GM12873 (cell line): ENCODE data around the gene USPL1.

ENCODE experiments used
- TF ChIP-seq, protein P1 (sequence below): IDR thresholded peaks from 2 replicates; pipeline ENCODE4 v1.5.1; 2012; ENCODE audit warnings: low read depth, mild to moderate bottlenecking, moderate library complexity, low read length, control low read depth; ENCODE audit not compliant: insufficient read depth; ENCODE audit errors: missing control alignments

USPL1 gene

GRCh38 chr13:30698488-30699005 lies 80.8 kb downstream of the USPL1 start:
- TF ChIP-seq, protein P1, sequence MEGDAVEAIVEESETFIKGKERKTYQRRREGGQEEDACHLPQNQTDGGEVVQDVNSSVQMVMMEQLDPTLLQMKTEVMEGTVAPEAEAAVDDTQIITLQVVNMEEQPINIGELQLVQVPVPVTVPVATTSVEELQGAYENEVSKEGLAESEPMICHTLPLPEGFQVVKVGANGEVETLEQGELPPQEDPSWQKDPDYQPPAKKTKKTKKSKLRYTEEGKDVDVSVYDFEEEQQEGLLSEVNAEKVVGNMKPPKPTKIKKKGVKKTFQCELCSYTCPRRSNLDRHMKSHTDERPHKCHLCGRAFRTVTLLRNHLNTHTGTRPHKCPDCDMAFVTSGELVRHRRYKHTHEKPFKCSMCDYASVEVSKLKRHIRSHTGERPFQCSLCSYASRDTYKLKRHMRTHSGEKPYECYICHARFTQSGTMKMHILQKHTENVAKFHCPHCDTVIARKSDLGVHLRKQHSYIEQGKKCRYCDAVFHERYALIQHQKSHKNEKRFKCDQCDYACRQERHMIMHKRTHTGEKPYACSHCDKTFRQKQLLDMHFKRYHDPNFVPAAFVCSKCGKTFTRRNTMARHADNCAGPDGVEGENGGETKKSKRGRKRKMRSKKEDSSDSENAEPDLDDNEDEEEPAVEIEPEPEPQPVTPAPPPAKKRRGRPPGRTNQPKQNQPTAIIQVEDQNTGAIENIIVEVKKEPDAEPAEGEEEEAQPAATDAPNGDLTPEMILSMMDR = no peak

GRCh38 chr13:30700364-30700763 lies 82.6 kb downstream of the USPL1 start:
- TF ChIP-seq, protein P1 = no peak

- TF ChIP-seq, protein P1 = peak; percentile 14
Measured at GRCh38 chr13:30702006-30702405, 84.3 kb downstream of the USPL1 start.

DNA sequence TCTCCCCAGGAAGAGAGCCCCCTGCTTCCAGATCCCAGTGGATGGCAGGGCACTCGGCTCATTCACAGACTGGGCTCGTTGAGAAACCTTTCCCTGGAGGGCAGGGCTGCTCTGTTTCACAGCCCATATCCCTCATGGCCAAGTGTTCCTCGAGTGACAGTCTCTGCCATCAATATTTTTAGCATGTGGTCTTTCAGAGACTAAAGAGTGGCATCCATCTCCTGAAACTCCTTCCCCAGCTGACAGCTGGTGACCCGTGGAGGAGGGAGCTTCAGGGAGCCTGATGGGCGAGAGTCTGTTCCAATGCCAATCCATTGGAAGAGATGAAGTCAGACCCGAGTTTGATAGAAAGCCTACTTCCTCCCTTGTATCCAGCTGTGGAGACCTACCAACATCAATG lies 86.9 kb downstream of the USPL1 start:
- TF ChIP-seq, protein P1 = no peak

DNA sequence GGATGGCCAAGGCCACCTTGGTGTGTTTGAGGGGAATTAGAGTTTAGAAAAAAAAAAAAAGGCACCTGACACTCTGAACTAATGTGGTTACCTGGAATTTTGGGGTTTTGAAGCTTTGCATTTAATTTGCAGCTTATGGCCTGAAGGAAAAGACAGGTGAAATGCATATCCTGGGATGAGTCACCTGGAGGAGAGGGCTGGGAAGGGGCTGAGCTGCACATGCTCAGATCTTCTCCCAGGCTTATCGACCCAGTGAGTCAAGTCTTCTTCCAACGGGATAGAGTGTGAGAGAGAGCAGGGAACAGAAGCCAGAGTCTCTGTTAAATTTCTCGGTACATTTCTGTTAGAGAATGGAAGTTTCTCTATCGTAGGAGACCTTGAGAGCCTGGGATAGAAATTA lies 88.0 kb downstream of the USPL1 start:
- TF ChIP-seq, protein P1 = no peak

DNA sequence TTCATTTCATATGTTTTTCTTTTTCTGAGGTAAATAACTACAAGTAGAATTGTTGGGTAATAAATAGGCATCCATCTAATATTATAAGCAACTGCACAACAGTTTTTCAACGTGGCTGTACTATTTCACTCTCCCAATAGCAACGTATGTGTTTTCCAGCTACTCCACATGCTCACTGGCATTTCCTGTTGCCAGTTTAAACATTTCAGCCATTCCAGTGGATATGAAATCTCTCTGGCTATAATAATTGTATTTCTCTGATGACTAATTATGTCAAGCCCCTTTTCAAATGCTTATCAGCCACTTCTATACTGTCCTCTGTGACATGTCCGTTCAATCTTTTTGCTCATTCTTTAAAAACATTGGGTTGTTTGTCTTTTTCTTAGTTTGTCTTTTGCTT lies 90.8 kb downstream of the USPL1 start:
- TF ChIP-seq, protein P1 = no peak
